HepG2 (cell line): ENCODE data around the gene UPK1A. TPM values are rescaled to one million over a fixed set of nuclear protein-coding genes. Genes with fewer than 3 reads are reported as not detected.

ENCODE experiments used
- ARID3A ChIP-seq: IDR thresholded peaks from 2 replicates; pipeline ENCODE4 v1.6.1; 2012; ENCODE audit warnings: low read depth, low read length, improper control_type of control experiment
- FOXJ3 ChIP-seq: sonication (generic); formaldehyde crosslinking; IDR thresholded peaks from 2 replicates; pipeline ENCODE4 v1.4.0; 2020; ENCODE audit warnings: missing genetic modification reagents, mild to moderate bottlenecking, borderline replicate concordance
- MLXIP ChIP-seq: sonication (generic); formaldehyde crosslinking; IDR thresholded peaks from 2 replicates; pipeline ENCODE4 v1.9.0; 2021; ENCODE audit warnings: missing genetic modification reagents, borderline replicate concordance
- MTERF4 ChIP-seq: sonication (generic); formaldehyde crosslinking; IDR thresholded peaks from 2 replicates; pipeline ENCODE4 v1.8.0; 2023; ENCODE audit warnings: mild to moderate bottlenecking, missing genetic modification reagents
- NFYB ChIP-seq: sonication (generic); formaldehyde crosslinking; IDR thresholded peaks from 2 replicates; pipeline ENCODE4 v1.4.0; 2020; ENCODE audit warnings: missing genetic modification reagents
- NPAS2 ChIP-seq: sonication (generic); formaldehyde crosslinking; IDR thresholded peaks from 2 replicates; pipeline ENCODE4 v1.8.0; 2022; ENCODE audit warnings: mild to moderate bottlenecking, missing genetic modification reagents, borderline replicate concordance
- PATZ1 ChIP-seq: sonication (generic); formaldehyde crosslinking; IDR thresholded peaks from 2 replicates; pipeline ENCODE4 v1.4.0; 2020; ENCODE audit warnings: missing genetic modification reagents
- PAXIP1 ChIP-seq: sonication (generic); formaldehyde crosslinking; conservative IDR thresholded peaks from 2 replicates; pipeline ENCODE4 v1.4.0; 2020; ENCODE audit warnings: mild to moderate bottlenecking, missing genetic modification reagents, moderate library complexity
- PHB2 ChIP-seq: fragments of 450-650 bp; IDR thresholded peaks from 2 replicates; pipeline ENCODE4 v1.6.1; 2018; ENCODE audit not compliant: partially characterized antibody
- SALL1 ChIP-seq: sonication (generic); formaldehyde crosslinking; IDR thresholded peaks from 2 replicates; pipeline ENCODE4 v1.8.0; 2022; ENCODE audit warnings: mild to moderate bottlenecking, missing genetic modification reagents
- TAF1 ChIP-seq: sonication (generic); formaldehyde crosslinking; IDR thresholded peaks from 2 replicates; pipeline ENCODE4 v1.4.0; 2020; ENCODE audit warnings: missing genetic modification reagents
- ZIK1 ChIP-seq: sonication (generic); formaldehyde crosslinking; IDR thresholded peaks from 2 replicates; pipeline ENCODE4 v1.5.0; 2020; ENCODE audit warnings: mild to moderate bottlenecking, low read depth, missing genetic modification reagents, borderline replicate concordance
- ZNF20 ChIP-seq: sonication (generic); formaldehyde crosslinking; IDR thresholded peaks from 2 replicates; pipeline ENCODE4 v1.4.0; 2020; ENCODE audit warnings: mild to moderate bottlenecking, moderate library complexity, missing genetic modification reagents
- ZNF207 ChIP-seq: fragments of 450-650 bp; IDR thresholded peaks from 2 replicates; pipeline ENCODE4 v1.6.1; 2016; ENCODE audit warnings: antibody characterized with exemption, borderline replicate concordance
- ZNF775 ChIP-seq: sonication (generic); formaldehyde crosslinking; IDR thresholded peaks from 2 replicates; pipeline ENCODE4 v1.4.0; 2020; ENCODE audit warnings: missing genetic modification reagents, mild to moderate bottlenecking, moderate library complexity, borderline replicate concordance
- ZSCAN20 ChIP-seq: sonication (generic); formaldehyde crosslinking; IDR thresholded peaks from 2 replicates; pipeline ENCODE4 v1.4.0; 2020; ENCODE audit warnings: missing genetic modification reagents, mild to moderate bottlenecking, borderline replicate concordance
- polyA plus RNA-seq, 8 experiments: library from polyadenylated mRNA; depleted of rRNA in 3 of 8; stranded (reverse) in 7 of 8; unstranded in 1 of 8; fragments of >200 nt; fragmentation: Illumina TruSeq in 4 of 8; extraction: Trizol in 4 of 8; gene quantifications; 2 replicates each; pipeline versions ENCODE4 v1.2.1 to v1.2.3, GENCODE V29; 2011 to 2016; ENCODE audit warnings: low read depth in 4 of 8, missing spikeins in 1 of 8, mixed read lengths in 1 of 8; ENCODE audit not compliant: insufficient read depth in 1 of 8
- total RNA-seq, 5 experiments: library from RNA; depleted of rRNA; stranded (reverse); fragments of >200 nt; fragmentation: Illumina TruSeq; extraction: Trizol; gene quantifications; 2 replicates each; pipeline ENCODE4 v1.2.3, GENCODE V29; 2016; ENCODE audit warnings: low read depth in 1 of 5

UPK1A gene
- total and polyA plus RNA-seq, 2 of the 13 experiments (the other 11 are each of a cell fraction or from before 2014, with no cell fraction given): 2.9 TPM; not detected in 1

- peak; percentile 60 for TF ChIP-seq PATZ1 (CRISPR knock-in tag)
- TF ChIP-seq FOXJ3 (CRISPR knock-in tag): no peak
- 0 out of 2 replicates have a peak, but pooled peaks have one; percentile 22 for TF ChIP-seq ZSCAN20 (CRISPR knock-in tag)
- TF ChIP-seq SALL1: peak; percentile 38; the same call in 1 of the 2 replicates
- TF ChIP-seq PHB2: no peak
- peak; percentile 56; the same call in 1 of the 2 replicates for TF ChIP-seq ARID3A
- TF ChIP-seq ZNF207: no peak
- no peak for TF ChIP-seq TAF1 (CRISPR knock-in tag)
- TF ChIP-seq ZNF775: 0 out of 2 replicates have a peak, but pooled peaks have one; percentile 27
- TF ChIP-seq MTERF4: 0 out of 2 replicates have a peak, but pooled peaks have one; percentile 53
- TF ChIP-seq PAXIP1 (CRISPR knock-in tag): peak; percentile 21; the same call in 1 of the 2 replicates
- TF ChIP-seq ZIK1 (CRISPR knock-in tag): no peak
- no peak for TF ChIP-seq ZNF20 (CRISPR knock-in tag)
- no peak for TF ChIP-seq NPAS2 (CRISPR knock-in tag)
- TF ChIP-seq MLXIP (CRISPR knock-in tag): 0 out of 2 replicates have a peak, but pooled peaks have one; percentile 27
- 0 out of 2 replicates have a peak, but pooled peaks have one; percentile 31 for TF ChIP-seq NFYB (CRISPR knock-in tag)
These were observed 50.7 kb downstream of the UPK1A start (continued) for GRCh38 chr19:35716801-35717664.
